ENCODE data around the gene GPR179.

Gene GPR179

GRCh38 chr17:38361694-38362465, 18.1 kb upstream of the GPR179 start:
- Histone ChIP-seq H2AFZ (ENCODE audit: low read length) (no peak overlapping the region), H3K9ac (ENCODE audit: low read depth, low read length, poor library complexity, severe bottlenecking) (no peak overlapping the region), H3K36me3 (ENCODE audit: insufficient read depth, low read length) (peaks cover 48% of the 10 kb centered on the region; the same call in 1 of the 2 replicates), H3K27me3 (ENCODE audit: insufficient read depth, low read length, poor library complexity, severe bottlenecking) (no peaks in the 10 kb centered on the region), H3F3A (ENCODE audit: low read depth) (no peaks in the 10 kb centered on the region), H3K9me3 (ENCODE audit: insufficient read depth, low read depth, low read length) (no peaks in the 10 kb centered on the region), H3K4me2 (ENCODE audit: low read depth, low read length, poor library complexity, severe bottlenecking) (peak overlapping the region; percentile 9), H3K4me1 (ENCODE audit: insufficient read depth, low read length, poor library complexity, severe bottlenecking) (peaks cover 31% of the 10 kb centered on the region), H3K4me3 (ENCODE audit: low read length, poor library complexity, severe bottlenecking) (no peak overlapping the region), H4K20me1 (ENCODE audit: insufficient read depth, low read length, poor library complexity, severe bottlenecking) (peaks cover 7% of the 10 kb centered on the region), H3K9me2 (replicated peaks; ENCODE audit: low read depth, low read length) (no peaks in the 10 kb centered on the region), H3K79me2 (ENCODE audit: insufficient read depth, low read length) (peaks cover 36% of the 10 kb centered on the region)
- TF ChIP-seq, protein P1, sequence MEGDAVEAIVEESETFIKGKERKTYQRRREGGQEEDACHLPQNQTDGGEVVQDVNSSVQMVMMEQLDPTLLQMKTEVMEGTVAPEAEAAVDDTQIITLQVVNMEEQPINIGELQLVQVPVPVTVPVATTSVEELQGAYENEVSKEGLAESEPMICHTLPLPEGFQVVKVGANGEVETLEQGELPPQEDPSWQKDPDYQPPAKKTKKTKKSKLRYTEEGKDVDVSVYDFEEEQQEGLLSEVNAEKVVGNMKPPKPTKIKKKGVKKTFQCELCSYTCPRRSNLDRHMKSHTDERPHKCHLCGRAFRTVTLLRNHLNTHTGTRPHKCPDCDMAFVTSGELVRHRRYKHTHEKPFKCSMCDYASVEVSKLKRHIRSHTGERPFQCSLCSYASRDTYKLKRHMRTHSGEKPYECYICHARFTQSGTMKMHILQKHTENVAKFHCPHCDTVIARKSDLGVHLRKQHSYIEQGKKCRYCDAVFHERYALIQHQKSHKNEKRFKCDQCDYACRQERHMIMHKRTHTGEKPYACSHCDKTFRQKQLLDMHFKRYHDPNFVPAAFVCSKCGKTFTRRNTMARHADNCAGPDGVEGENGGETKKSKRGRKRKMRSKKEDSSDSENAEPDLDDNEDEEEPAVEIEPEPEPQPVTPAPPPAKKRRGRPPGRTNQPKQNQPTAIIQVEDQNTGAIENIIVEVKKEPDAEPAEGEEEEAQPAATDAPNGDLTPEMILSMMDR (conservative IDR thresholded peaks at IDR 0.05; ENCODE audit: low read length) = no peak
- no peak for TF ChIP-seq EZH2phosphoT487 (IDR thresholded peaks at IDR 0.05; ENCODE audit: borderline replicate concordance)

DNA sequence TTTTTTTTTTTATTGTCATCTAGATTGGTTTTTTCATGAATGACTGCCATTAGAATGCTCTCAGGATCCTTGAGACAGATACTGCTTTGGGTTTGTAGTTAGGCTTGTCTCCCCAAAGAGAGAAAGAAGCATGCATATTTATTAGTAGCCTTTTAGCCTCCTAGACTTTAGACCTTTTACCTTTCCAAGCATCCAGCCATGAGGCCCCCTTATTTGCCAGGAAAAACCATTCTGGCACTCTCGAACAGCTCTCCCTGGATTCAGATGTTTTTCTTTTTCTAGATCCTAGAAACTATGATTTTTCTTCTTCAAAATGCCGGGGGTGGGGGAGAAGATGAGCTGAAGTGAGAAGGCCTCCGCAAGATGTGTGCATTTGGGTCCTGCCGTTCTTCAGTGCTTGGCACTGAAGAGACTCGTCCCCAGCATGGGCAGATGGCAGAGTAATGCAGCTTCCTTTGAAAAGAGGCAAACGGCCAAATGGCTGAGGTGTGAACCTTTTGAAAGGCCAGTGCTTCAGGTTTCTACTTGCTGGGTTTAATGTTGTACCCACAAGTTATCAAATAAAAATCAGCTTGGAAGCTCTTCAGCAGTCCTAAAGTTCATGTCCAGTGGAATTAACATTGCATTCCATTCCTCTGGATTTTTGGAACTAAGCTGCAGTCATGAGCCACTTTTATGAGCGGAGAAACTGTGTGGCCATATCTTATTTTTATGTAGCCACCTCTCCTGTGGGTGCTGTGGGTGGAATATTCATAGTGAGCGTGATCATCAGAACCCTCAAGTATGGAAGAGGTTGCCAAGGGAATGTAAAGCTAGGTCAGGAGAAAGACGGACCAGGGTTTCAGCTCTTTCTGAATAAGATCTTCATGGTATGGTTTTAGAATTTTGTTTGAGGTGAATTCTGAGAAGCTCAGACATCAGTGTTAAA, 15.1 kb upstream of the GPR179 start:
- no peaks in the 10 kb centered on the region for H3F3A ChIP-seq (ENCODE audit: low read depth)
- no peaks in the 10 kb centered on the region for H3K9me2 ChIP-seq (replicated peaks; ENCODE audit: low read depth, low read length)
- H3K9me3 ChIP-seq (ENCODE audit: insufficient read depth, low read depth, low read length) = no peaks in the 10 kb centered on the region
- H3K4me1 ChIP-seq (ENCODE audit: insufficient read depth, low read length, poor library complexity, severe bottlenecking) = peaks cover 56% of the 10 kb centered on the region
- TF ChIP-seq, protein P1 (conservative IDR thresholded peaks at IDR 0.05; ENCODE audit: low read length) = no peak
- TF ChIP-seq EZH2phosphoT487 (IDR thresholded peaks at IDR 0.05; ENCODE audit: borderline replicate concordance) = no peak
- H3K9ac ChIP-seq (ENCODE audit: low read depth, low read length, poor library complexity, severe bottlenecking) = no peak overlapping the region
- H3K4me2 ChIP-seq (ENCODE audit: low read depth, low read length, poor library complexity, severe bottlenecking) = peak overlapping the region; percentile 88
- H4K20me1 ChIP-seq (ENCODE audit: insufficient read depth, low read length, poor library complexity, severe bottlenecking) = peaks cover 22% of the 10 kb centered on the region
- H3K36me3 ChIP-seq (ENCODE audit: insufficient read depth, low read length) = peaks cover 18% of the 10 kb centered on the region; the same call in 1 of the 2 replicates
- peak overlapping the region; percentile 47 for H3K4me3 ChIP-seq (ENCODE audit: low read length, poor library complexity, severe bottlenecking)
- H3K79me2 ChIP-seq (ENCODE audit: insufficient read depth, low read length) = peaks cover 65% of the 10 kb centered on the region
- no peaks in the 10 kb centered on the region for H3K27me3 ChIP-seq (ENCODE audit: insufficient read depth, low read length, poor library complexity, severe bottlenecking)
- no peak overlapping the region for H2AFZ ChIP-seq (ENCODE audit: low read length)

- Histone ChIP-seq H3K9ac (ENCODE audit: low read depth, low read length, poor library complexity, severe bottlenecking) (peak overlapping the region; percentile 27), H3K27me3 (ENCODE audit: insufficient read depth, low read length, poor library complexity, severe bottlenecking) (no peaks in the 10 kb centered on the region), H3F3A (ENCODE audit: low read depth) (no peaks in the 10 kb centered on the region), H2AFZ (ENCODE audit: low read length) (no peak overlapping the region), H3K9me2 (replicated peaks; ENCODE audit: low read depth, low read length) (no peaks in the 10 kb centered on the region), H3K9me3 (ENCODE audit: insufficient read depth, low read depth, low read length) (no peaks in the 10 kb centered on the region), H3K79me2 (ENCODE audit: insufficient read depth, low read length) (peaks cover 77% of the 10 kb centered on the region), H3K4me2 (ENCODE audit: low read depth, low read length, poor library complexity, severe bottlenecking) (peak overlapping the region; percentile 88), H4K20me1 (ENCODE audit: insufficient read depth, low read length, poor library complexity, severe bottlenecking) (peaks cover 33% of the 10 kb centered on the region), H3K36me3 (ENCODE audit: insufficient read depth, low read length) (peaks cover 6% of the 10 kb centered on the region; the same call in 1 of the 2 replicates), H3K4me1 (ENCODE audit: insufficient read depth, low read length, poor library complexity, severe bottlenecking) (peaks cover 67% of the 10 kb centered on the region), H3K4me3 (ENCODE audit: low read length, poor library complexity, severe bottlenecking) (peak overlapping the region; percentile 47)
- TF ChIP-seq EZH2phosphoT487 (IDR thresholded peaks at IDR 0.05; ENCODE audit: borderline replicate concordance) = no peak
- TF ChIP-seq, protein P1 (conservative IDR thresholded peaks at IDR 0.05; ENCODE audit: low read length) = no peak
Observed at GRCh38 chr17:38357486-38358123, 13.8 kb upstream of the GPR179 start.
